LNCAP (cell line): Measurements from ENCODE around the gene CSHL1.

ENCODE experiments used
- TF ChIP-seq, protein P1 (sequence below): fragments of 450-650 bp; IDR thresholded peaks from 2 replicates; pipeline ENCODE4 v1.5.1; 2017; ENCODE audit warnings: mild to moderate bottlenecking

CSHL1 gene

DNA sequence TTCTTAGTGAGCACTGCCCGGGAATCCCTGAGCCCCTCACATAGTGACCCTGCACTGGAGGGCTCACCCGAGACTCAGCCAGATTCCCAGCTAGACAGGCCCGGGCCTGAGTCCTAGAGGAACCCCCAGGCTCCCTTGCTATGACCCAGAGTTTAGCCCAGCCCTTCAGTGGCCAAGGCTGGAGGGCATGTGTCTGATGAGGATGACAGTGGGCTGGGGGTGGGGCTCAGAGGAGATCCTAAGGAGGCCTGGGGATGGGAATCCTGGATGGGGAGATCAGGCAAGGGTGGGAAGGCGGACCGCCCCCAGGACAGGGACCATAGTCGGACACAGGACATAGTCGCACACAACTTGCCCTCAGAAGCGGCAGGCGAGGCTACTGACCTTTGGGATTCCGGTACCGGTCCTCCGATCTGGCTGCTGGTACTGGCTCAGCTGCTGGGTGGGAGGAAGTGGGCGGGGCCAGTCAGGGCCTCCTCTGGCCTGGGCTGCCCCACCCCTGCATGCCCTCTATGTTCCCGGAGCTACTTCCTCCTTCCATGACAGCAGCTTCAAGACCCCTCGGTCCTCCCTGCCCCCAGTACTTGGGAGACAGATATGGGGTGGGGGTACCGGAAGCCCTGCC lies 20.0 kb upstream of the CSHL1 start:
- TF ChIP-seq, protein P1, sequence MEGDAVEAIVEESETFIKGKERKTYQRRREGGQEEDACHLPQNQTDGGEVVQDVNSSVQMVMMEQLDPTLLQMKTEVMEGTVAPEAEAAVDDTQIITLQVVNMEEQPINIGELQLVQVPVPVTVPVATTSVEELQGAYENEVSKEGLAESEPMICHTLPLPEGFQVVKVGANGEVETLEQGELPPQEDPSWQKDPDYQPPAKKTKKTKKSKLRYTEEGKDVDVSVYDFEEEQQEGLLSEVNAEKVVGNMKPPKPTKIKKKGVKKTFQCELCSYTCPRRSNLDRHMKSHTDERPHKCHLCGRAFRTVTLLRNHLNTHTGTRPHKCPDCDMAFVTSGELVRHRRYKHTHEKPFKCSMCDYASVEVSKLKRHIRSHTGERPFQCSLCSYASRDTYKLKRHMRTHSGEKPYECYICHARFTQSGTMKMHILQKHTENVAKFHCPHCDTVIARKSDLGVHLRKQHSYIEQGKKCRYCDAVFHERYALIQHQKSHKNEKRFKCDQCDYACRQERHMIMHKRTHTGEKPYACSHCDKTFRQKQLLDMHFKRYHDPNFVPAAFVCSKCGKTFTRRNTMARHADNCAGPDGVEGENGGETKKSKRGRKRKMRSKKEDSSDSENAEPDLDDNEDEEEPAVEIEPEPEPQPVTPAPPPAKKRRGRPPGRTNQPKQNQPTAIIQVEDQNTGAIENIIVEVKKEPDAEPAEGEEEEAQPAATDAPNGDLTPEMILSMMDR = no peak

GRCh38 chr17:63929860-63930766 lies 19.1 kb upstream of the CSHL1 start:
- TF ChIP-seq, protein P1 = no peak

DNA sequence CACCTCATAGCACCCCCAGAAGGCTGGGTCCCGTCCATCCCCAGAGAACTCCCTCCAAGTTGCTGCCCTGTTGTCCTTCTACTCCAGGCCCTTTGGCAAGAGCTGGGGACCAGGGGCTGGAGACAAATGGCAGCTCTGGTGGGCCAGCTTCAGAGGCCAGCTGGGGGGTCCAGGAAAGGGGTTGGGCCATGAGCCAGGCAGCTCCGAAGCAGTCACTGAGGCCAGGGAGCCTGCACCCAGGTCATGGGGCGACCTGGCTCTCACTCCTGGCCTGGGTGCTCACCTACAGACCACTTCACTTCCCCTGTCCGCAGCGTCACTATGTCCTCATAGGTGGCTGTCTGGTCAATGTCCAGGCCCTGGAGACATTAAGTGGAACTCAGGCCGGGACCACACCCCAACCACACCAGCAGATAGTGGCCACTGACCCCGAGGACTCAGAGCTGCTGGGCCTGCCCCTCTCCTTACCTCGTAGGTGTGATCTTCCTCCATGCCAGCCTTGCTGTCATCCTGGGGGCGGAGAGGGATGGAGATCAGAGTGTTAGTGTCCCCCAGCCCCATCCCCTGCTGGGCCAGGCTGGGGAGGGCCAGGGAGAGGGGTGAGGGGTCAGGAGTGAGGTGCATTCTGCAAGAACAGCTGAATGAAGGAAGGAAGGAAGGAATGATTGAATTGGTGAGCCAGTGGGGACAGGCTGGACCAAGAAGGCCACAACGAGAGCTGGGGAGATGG lies 18.1 kb upstream of the CSHL1 start:
- TF ChIP-seq, protein P1 = no peak

DNA sequence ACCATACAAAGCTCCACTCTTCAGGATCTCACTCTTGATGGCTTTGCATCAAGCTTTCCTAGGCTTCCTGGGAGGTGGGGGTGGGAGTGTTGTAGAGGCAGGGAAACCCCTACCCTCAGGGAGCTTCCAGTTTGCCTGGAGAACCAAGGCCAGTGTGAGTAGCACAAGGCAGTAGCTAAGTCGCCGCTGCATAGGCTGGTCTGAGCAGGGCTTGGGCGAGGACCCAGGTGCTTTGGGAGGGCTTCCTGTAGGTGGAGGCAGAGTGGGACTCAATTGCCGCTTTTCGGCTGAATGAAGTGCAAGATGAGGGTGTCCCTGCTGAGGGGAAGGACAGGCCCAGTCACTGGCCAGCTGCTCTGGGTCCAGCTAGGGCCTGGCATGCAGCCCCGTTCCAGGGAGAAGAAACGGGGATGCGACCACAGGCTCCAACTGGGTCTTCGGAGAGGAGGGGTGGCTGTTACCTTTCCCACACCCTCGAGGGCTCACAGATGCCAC lies 17.2 kb upstream of the CSHL1 start:
- TF ChIP-seq, protein P1 = no peak

- TF ChIP-seq, protein P1 = no peak
These were observed 16.6 kb upstream of the CSHL1 start for GRCh38 chr17:63927464-63928171.

GRCh38 chr17:63926164-63926563 lies 15.1 kb upstream of the CSHL1 start:
- TF ChIP-seq, protein P1 = no peak

DNA sequence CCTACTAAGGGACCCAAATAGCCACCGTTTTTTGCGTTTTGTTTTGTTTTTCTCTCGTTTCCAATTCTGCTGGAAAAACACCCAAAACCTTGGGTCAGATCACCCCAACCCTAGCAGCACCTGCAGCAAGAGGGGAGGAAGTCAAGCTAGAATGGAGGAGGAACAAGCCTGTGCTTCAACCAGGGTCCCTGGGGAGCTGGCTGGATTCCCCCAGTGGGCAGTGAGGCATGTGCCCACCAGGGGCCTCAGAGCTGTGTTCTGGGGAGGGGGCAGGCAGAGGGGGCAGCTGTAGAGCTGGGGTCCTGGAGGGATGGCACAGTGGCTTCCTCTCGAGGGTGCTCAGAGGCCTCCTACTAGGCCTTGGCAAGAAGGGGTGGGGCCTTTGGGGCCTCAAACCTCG lies 14.6 kb upstream of the CSHL1 start:
- TF ChIP-seq, protein P1 = no peak
